Brain microvascular endothelial cell (primary cell): Measurements from ENCODE around the gene CABLES1.

ENCODE experiments used
- DNase-seq: peaks from one replicate; pipeline ENCODE4 v3.0.0-alpha.2; 2020
- H3K27ac ChIP-seq: fragments of 250-450 bp; sonication (Bioruptor Pico); 2 replicates; pipeline ENCODE4 v1.5.1; 2020; ENCODE audit warnings: mild to moderate bottlenecking, moderate library complexity
- H3K27me3 ChIP-seq: fragments of 250-450 bp; sonication (Bioruptor Pico); replicated peaks from 2 replicates; pipeline ENCODE4 v1.5.1; 2020; ENCODE audit warnings: mild to moderate bottlenecking
- H3K36me3 ChIP-seq: fragments of 250-450 bp; sonication (Bioruptor Pico); replicated peaks from 2 replicates; pipeline ENCODE4 v1.5.1; 2020; ENCODE audit warnings: mild to moderate bottlenecking
- H3K4me3 ChIP-seq: 2 replicates; pipeline ENCODE4 v1.5.1; 2011; ENCODE audit warnings: low read depth, mild to moderate bottlenecking, control low read depth, low read length, moderate library complexity
- CTCF ChIP-seq: IDR thresholded peaks from 2 replicates; pipeline ENCODE4 v1.5.1; 2011; ENCODE audit warnings: low read depth, mild to moderate bottlenecking, moderate library complexity, low read length, control low read depth, inconsistent platforms; ENCODE audit errors: missing control alignments
- in situ Hi-C: cut with HindIII; loops from 2 replicates; pipeline ENCODE4 v1.10.0; 2017; ENCODE audit warnings: low sequenced_read_pairs, low pct_ligation_motif_present

CABLES1 gene

GRCh38 chr18:23276451-23276850 is 141.2 kb downstream of the CABLES1 start:
- Histone ChIP-seq H3K27ac (no peak overlapping the region), H3K4me3 (no peak overlapping the region), H3K27me3 (no peaks in the 10 kb centered on the region), H3K36me3 (no peaks in the 10 kb centered on the region)
- in situ Hi-C loops = no loop called here
- no peak for DNase-seq
- no peak for TF ChIP-seq CTCF

GRCh38 chr18:23277399-23277798 is 142.1 kb downstream of the CABLES1 start:
- no peaks in the 10 kb centered on the region for H3K27me3 ChIP-seq
- no peak for DNase-seq
- no peak for TF ChIP-seq CTCF
- H3K4me3 ChIP-seq = no peak overlapping the region
- H3K27ac ChIP-seq = no peak overlapping the region
- no peaks in the 10 kb centered on the region for H3K36me3 ChIP-seq
- in situ Hi-C loops = no loop called here

- H3K27me3 ChIP-seq = no peaks in the 10 kb centered on the region
- in situ Hi-C loops = no loop called here
- no peak for DNase-seq
- no peak overlapping the region for H3K4me3 ChIP-seq
- H3K27ac ChIP-seq = no peak overlapping the region
- no peak for TF ChIP-seq CTCF
- no peaks in the 10 kb centered on the region for H3K36me3 ChIP-seq
These were observed 144.6 kb downstream of the CABLES1 start for GRCh38 chr18:23279931-23280330.

- in situ Hi-C loops = no loop called here
- no peak overlapping the region for H3K4me3 ChIP-seq
- H3K36me3 ChIP-seq = no peaks in the 10 kb centered on the region
- H3K27ac ChIP-seq = no peak overlapping the region
- DNase-seq = no peak
- TF ChIP-seq CTCF = no peak
- no peaks in the 10 kb centered on the region for H3K27me3 ChIP-seq
These were observed 145.6 kb downstream of the CABLES1 start for GRCh38 chr18:23280844-23281243.

- TF ChIP-seq CTCF = no peak
- Histone ChIP-seq H3K27me3 (no peaks in the 10 kb centered on the region), H3K36me3 (no peaks in the 10 kb centered on the region), H3K4me3 (no peak overlapping the region), H3K27ac (no peak overlapping the region)
- in situ Hi-C loops = no loop called here
- DNase-seq = no peak
These were observed 146.5 kb downstream of the CABLES1 start for GRCh38 chr18:23281626-23282436.

GRCh38 chr18:23282437-23282781 is 147.1 kb downstream of the CABLES1 start:
- no peak for TF ChIP-seq CTCF
- in situ Hi-C loops = no loop called here
- H3K27ac ChIP-seq = no peak overlapping the region

More at GRCh38 chr18:23282437-23282781, 147.1 kb downstream of the CABLES1 start:
- Histone ChIP-seq H3K27me3 (no peaks in the 10 kb centered on the region), H3K4me3 (no peak overlapping the region), H3K36me3 (no peaks in the 10 kb centered on the region)
- no peak for DNase-seq
